Glomerular endothelial cell (primary cell): ENCODE results near the gene CDH3. TPM values are rescaled to one million over a fixed set of nuclear protein-coding genes. Genes with fewer than 3 reads are reported as not detected.
"Not testable (repeated sequence)": the region's sequence is repeated elsewhere in the genome, so short reads cannot be mapped to it uniquely, and the experiment has no call there.

Experiments
- DNase-seq: peaks from one replicate; pipeline ENCODE4 v3.0.0-alpha.2; 2011; ENCODE audit warnings: low read depth, low spot score; ENCODE audit errors: extremely low read depth
- total RNA-seq: library from RNA; depleted of rRNA; stranded (reverse); fragments of >200 nt; gene quantifications from 2 replicates; pipeline ENCODE4 v1.2.3, GENCODE V29; 2015

CDH3 gene
- total RNA-seq, 1 donor from 2014 or later = 0.53 TPM

- DNase-seq = no peak
Measured at GRCh38 chr16:68698091-68698490, 53.0 kb downstream of the CDH3 start.

GRCh38 chr16:68700120-68700519 is 55.0 kb downstream of the CDH3 start:
- DNase-seq = no peak

- no peak for DNase-seq
Measured at GRCh38 chr16:68700831-68701230, 55.7 kb downstream of the CDH3 start.

- no peak for DNase-seq
Measured at GRCh38 chr16:68704232-68704867, 59.2 kb downstream of the CDH3 start.

- DNase-seq = no peak
Measured at GRCh38 chr16:68707340-68708152, 62.4 kb downstream of the CDH3 start.

- DNase-seq = no peak
Measured at GRCh38 chr16:68710211-68710610, 65.1 kb downstream of the CDH3 start.

- DNase-seq = no peak
Measured at GRCh38 chr16:68711421-68712139, 66.5 kb downstream of the CDH3 start.

GRCh38 chr16:68713361-68713760 is 68.3 kb downstream of the CDH3 start:
- no peak for DNase-seq

- no peak for DNase-seq
Measured at GRCh38 chr16:68715471-68715870, 70.4 kb downstream of the CDH3 start.

GRCh38 chr16:68716516-68716915 is 71.4 kb downstream of the CDH3 start:
- DNase-seq = not testable (repeated sequence)

- DNase-seq = no peak
Measured at GRCh38 chr16:68717684-68718083, 72.6 kb downstream of the CDH3 start.

GRCh38 chr16:68718590-68718989 is 73.5 kb downstream of the CDH3 start:
- DNase-seq = no peak

GRCh38 chr16:68719993-68720489 is 74.9 kb downstream of the CDH3 start:
- no peak for DNase-seq

GRCh38 chr16:68722119-68723024 is 77.3 kb downstream of the CDH3 start:
- no peak for DNase-seq

GRCh38 chr16:68724797-68725196 is 79.7 kb downstream of the CDH3 start:
- no peak for DNase-seq

- DNase-seq = no peak
Measured at GRCh38 chr16:68728523-68728922, 83.4 kb downstream of the CDH3 start.

- no peak for DNase-seq
Measured at GRCh38 chr16:68731637-68732036, 86.5 kb downstream of the CDH3 start.

- no peak for DNase-seq
Measured at GRCh38 chr16:68732042-68732680, 87.1 kb downstream of the CDH3 start.

GRCh38 chr16:68732741-68733399 is 87.8 kb downstream of the CDH3 start:
- DNase-seq = no peak
